Vagina (tissue), 2 donors: Measurements from ENCODE around the gene MCAM.

ENCODE experiments used
- POLR2A ChIP-seq, 2 donors: fragments of 450-650 bp; IDR thresholded peaks; one replicate each; pipeline ENCODE4 v1.6.1; 2017; ENCODE audit warnings: antibody characterized with exemption in 2 of 2, mild to moderate bottlenecking in 2 of 2, moderate library complexity in 2 of 2
- POLR2AphosphoS5 ChIP-seq, 2 donors: sonication (generic); formaldehyde crosslinking; IDR thresholded peaks; one replicate each; pipeline ENCODE4 v1.9.0; 2017; ENCODE audit warnings: antibody characterized with exemption in 2 of 2, mild to moderate bottlenecking in 2 of 2, low read depth in 1 of 2; ENCODE audit not compliant: insufficient read depth in 1 of 2
- TF ChIP-seq, protein P1 (sequence below), 3 experiments: fragments of 450-650 bp in 2 of 3; fragments of 200-600 bp in 1 of 3; sonication (generic) in 1 of 3; IDR thresholded peaks; one replicate each; pipeline ENCODE4 v1.5.1; 2017 to 2019; ENCODE audit warnings: antibody characterized with exemption in 3 of 3, mild to moderate bottlenecking in 2 of 3, moderate library complexity in 2 of 3

DNA sequence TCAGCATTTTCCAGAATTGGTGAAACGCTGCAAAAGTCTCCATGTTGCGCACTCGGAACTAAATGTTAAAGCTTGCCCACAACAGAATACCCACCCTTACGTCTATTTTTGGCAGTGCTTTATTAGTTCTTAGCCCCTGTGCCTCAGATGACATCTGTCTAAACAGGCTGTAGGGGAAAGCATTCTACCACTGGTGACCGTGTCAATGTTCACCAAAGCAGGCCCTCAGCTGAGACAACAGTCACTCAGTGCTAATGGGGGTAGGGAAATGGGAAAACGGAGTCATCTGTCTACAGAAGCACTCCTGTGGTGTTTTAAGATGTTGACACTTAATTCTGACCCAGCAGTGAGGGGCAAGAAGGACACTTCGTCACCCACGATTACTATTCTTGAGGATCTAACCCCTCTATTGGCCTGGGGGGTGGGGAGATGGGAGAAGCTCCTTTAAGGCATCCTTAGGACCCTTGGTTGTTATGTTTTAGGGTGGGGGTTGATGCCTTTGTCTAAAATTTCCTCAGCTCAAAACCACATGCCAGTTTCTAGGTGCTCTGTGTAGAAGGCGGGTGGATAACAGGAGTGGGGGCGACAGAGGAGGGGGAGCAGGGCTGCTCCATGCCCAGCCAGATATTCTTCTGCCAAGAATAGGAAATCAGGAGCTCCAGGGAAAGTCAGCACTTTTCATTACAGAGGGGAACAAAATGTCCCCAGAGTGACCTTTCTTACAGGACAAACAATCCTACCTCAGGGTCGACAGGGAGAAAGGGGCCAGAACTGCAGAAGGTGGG lies 45.2 kb upstream of the MCAM start:
- no peak for TF ChIP-seq POLR2A (IDR thresholded peaks at IDR 0.05)
- TF ChIP-seq POLR2AphosphoS5 (IDR thresholded peaks at IDR 0.05; ENCODE audit: insufficient read depth in 1 of 2, low read depth in 1 of 2), result no peak
- TF ChIP-seq, protein P1, sequence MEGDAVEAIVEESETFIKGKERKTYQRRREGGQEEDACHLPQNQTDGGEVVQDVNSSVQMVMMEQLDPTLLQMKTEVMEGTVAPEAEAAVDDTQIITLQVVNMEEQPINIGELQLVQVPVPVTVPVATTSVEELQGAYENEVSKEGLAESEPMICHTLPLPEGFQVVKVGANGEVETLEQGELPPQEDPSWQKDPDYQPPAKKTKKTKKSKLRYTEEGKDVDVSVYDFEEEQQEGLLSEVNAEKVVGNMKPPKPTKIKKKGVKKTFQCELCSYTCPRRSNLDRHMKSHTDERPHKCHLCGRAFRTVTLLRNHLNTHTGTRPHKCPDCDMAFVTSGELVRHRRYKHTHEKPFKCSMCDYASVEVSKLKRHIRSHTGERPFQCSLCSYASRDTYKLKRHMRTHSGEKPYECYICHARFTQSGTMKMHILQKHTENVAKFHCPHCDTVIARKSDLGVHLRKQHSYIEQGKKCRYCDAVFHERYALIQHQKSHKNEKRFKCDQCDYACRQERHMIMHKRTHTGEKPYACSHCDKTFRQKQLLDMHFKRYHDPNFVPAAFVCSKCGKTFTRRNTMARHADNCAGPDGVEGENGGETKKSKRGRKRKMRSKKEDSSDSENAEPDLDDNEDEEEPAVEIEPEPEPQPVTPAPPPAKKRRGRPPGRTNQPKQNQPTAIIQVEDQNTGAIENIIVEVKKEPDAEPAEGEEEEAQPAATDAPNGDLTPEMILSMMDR (IDR thresholded peaks at IDR 0.05), result no peak
